Lung (tissue), 16 donors: Measurements from ENCODE around the gene BAZ1A. TPM values are rescaled to one million over a fixed set of nuclear protein-coding genes. Genes with fewer than 3 reads are reported as not detected.
A peak's percentile ranks its signal among the peaks of the same experiment; 100 is the strongest.

ENCODE experiments used
- ATAC-seq: fragments of 200-7000 bp; cut with Tn5 transposase; one replicate; pipeline ENCODE4 v1.9.1; 2020; ENCODE audit warnings: moderate number of reproducible peaks; ENCODE audit not compliant: insufficient read depth, low FRiP score
- DNase-seq, 3 donors: peaks; one replicate each; pipeline ENCODE4 v3.0.0-alpha.2; 2013 to 2017
- H3K27ac ChIP-seq, 2 donors: one replicate each; pipeline ENCODE4 v1.5.1; 2013; ENCODE audit warnings: mild to moderate bottlenecking in 2 of 2, moderate library complexity in 2 of 2, control low read depth in 1 of 2, inconsistent platforms in 1 of 2, low read depth in 1 of 2, low read length in 1 of 2
- H3K27me3 ChIP-seq, 3 donors: one replicate each; pipeline ENCODE4 v1.5.1; 2013; ENCODE audit warnings: low read length in 2 of 3; ENCODE audit not compliant: control insufficient read depth in 3 of 3, insufficient read depth in 3 of 3
- H3K36me3 ChIP-seq, 4 donors: one replicate each; pipeline ENCODE4 v1.5.1; 2013; ENCODE audit warnings: low read length in 4 of 4, mild to moderate bottlenecking in 1 of 4, moderate library complexity in 1 of 4; ENCODE audit not compliant: control insufficient read depth in 4 of 4, insufficient read depth in 4 of 4
- H3K4me1 ChIP-seq, 5 donors: one replicate each; pipeline ENCODE4 v1.5.1; 2013; ENCODE audit warnings: low read length in 5 of 5, mild to moderate bottlenecking in 2 of 5, moderate library complexity in 1 of 5; ENCODE audit not compliant: control insufficient read depth in 5 of 5, insufficient read depth in 5 of 5
- H3K4me3 ChIP-seq: one replicate; pipeline ENCODE4 v1.5.1; 2013; ENCODE audit warnings: mild to moderate bottlenecking, control low read depth, moderate library complexity
- H3K9ac ChIP-seq, 2 donors: one replicate each; pipeline ENCODE4 v1.5.1; 2013; ENCODE audit warnings: low read length in 2 of 2, control low read depth in 1 of 2; ENCODE audit not compliant: insufficient read depth in 1 of 2
- H3K9me3 ChIP-seq, 4 donors: one replicate each; pipeline ENCODE4 v1.5.1; 2013; ENCODE audit warnings: low read length in 3 of 4, mild to moderate bottlenecking in 1 of 4, moderate library complexity in 1 of 4; ENCODE audit not compliant: control insufficient read depth in 4 of 4, insufficient read depth in 3 of 4
- WGBS, 2 donors: extraction: QIAGEN DNeasy Blood & Tissue Kit; methylation state at CpG; one replicate each; pipeline ENCODE4 v1.1.7; 2013; 5-methylcytosine and 5-hydroxymethylcytosine counted together
- long read RNA-seq, 5 donors: transcript quantifications; one replicate each; lab custom pipeline, GENCODE V29; 2026
- polyA plus RNA-seq, 2 donors: library from polyadenylated mRNA; stranded (reverse); fragments of 200-250 nt; gene quantifications; one replicate each; pipeline ENCODE4 v1.2.1, GENCODE V29; 2013
- total RNA-seq, 2 donors: library from RNA; depleted of rRNA in 1 of 2; stranded (reverse); fragments of >200 nt in 1 of 2; gene quantifications; one replicate each; pipeline ENCODE4 v1.2.1, GENCODE V29; 2014 to 2021
- TF ChIP-seq, protein P1 (sequence below): IDR thresholded peaks from 2 replicates; pipeline ENCODE4 v1.5.1; 2012; ENCODE audit warnings: mild to moderate bottlenecking; ENCODE audit errors: control extremely low read depth, extremely low read depth
- donor health status: control.
- donor health status: control.
- donor health status: Bipolar disorder and iron deficiency.
- donor health status: healthy.
- donor health status: DM: yes; HTN: yes; CAD: no.

The BAZ1A gene, protein sequence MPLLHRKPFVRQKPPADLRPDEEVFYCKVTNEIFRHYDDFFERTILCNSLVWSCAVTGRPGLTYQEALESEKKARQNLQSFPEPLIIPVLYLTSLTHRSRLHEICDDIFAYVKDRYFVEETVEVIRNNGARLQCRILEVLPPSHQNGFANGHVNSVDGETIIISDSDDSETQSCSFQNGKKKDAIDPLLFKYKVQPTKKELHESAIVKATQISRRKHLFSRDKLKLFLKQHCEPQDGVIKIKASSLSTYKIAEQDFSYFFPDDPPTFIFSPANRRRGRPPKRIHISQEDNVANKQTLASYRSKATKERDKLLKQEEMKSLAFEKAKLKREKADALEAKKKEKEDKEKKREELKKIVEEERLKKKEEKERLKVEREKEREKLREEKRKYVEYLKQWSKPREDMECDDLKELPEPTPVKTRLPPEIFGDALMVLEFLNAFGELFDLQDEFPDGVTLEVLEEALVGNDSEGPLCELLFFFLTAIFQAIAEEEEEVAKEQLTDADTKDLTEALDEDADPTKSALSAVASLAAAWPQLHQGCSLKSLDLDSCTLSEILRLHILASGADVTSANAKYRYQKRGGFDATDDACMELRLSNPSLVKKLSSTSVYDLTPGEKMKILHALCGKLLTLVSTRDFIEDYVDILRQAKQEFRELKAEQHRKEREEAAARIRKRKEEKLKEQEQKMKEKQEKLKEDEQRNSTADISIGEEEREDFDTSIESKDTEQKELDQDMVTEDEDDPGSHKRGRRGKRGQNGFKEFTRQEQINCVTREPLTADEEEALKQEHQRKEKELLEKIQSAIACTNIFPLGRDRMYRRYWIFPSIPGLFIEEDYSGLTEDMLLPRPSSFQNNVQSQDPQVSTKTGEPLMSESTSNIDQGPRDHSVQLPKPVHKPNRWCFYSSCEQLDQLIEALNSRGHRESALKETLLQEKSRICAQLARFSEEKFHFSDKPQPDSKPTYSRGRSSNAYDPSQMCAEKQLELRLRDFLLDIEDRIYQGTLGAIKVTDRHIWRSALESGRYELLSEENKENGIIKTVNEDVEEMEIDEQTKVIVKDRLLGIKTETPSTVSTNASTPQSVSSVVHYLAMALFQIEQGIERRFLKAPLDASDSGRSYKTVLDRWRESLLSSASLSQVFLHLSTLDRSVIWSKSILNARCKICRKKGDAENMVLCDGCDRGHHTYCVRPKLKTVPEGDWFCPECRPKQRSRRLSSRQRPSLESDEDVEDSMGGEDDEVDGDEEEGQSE (N-terminal part only)
- total RNA-seq (10 to 100 TPM; 25.6 to 52.4 TPM), polyA plus RNA-seq (10 to 100 TPM; 17.2 to 38.5 TPM)
- long read RNA-seq, donor 1 = 0 reads
- long read RNA-seq, donor 2 = 0 reads
- long read RNA-seq, donor 3, partial matches to known transcripts = 0 of 1 reads
- long read RNA-seq, donor 3, other reads (novel, unspliced or antisense) = 0 of 1 reads
- long read RNA-seq, donor 4, partial matches to known transcripts = 0 of 2 reads
- long read RNA-seq, donor 4, other reads (novel, unspliced or antisense) = 0 of 2 reads
- long read RNA-seq, donor 5, partial matches to known transcripts = 0 of 2 reads
- long read RNA-seq, donor 5, other reads (novel, unspliced or antisense) = 0 of 2 reads

DNA sequence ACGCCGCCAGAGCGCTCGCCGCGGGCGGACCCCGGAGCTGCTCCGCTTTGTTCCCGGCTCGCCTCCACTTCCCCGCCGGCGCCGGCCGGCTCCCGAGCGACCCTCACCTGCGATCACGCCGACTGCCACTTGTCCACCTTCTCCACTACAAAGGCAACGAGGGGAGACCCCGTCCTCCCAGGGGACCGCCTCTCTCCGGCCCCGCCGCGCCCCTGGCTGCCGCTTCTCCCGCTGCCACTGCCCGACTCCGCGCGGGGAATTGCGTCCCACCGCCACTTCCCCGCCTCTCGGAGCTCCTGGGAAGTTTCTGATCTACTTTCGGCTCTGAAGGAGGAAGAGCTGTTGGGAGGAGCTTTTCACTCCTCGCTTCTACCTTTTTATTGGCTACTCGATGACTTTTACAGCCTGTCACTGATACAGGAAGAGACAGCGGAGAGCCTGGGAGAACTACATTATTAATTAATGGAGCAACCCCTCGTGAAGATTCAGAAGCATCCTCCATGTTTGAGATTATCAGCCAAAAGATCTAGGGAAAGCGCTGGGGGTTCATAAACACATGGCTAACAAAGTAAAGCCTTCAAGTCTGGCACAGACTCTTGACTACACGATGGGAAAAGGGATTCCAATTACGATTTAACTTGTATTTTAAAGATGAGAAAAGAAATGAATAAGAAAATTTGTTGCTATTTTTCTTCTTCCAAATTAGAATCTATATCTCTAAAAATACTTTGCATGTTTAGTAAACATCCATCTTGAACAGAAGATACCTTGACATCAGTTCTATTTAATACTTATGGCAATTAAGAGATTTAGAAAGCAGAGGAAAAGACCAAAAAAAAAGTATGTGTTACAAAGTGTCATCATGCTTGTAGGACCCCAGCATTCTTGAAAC, at the start of gene BAZ1A:
TSS of gene BAZ1A (minus strand) at position 330 of the 892 bp plus-strand sequence. CDS start 756 bp downstream, outside the sequence.
- peak; percentile 80 to 84 (median 83) for DNase-seq
- H3K27ac ChIP-seq = peak within 1 kb of the TSS; percentile 96 to 99
- ATAC-seq = peak; percentile 51
- H3K4me3 ChIP-seq = peak within 1 kb of the TSS; percentile 97
- TF ChIP-seq, protein P1, sequence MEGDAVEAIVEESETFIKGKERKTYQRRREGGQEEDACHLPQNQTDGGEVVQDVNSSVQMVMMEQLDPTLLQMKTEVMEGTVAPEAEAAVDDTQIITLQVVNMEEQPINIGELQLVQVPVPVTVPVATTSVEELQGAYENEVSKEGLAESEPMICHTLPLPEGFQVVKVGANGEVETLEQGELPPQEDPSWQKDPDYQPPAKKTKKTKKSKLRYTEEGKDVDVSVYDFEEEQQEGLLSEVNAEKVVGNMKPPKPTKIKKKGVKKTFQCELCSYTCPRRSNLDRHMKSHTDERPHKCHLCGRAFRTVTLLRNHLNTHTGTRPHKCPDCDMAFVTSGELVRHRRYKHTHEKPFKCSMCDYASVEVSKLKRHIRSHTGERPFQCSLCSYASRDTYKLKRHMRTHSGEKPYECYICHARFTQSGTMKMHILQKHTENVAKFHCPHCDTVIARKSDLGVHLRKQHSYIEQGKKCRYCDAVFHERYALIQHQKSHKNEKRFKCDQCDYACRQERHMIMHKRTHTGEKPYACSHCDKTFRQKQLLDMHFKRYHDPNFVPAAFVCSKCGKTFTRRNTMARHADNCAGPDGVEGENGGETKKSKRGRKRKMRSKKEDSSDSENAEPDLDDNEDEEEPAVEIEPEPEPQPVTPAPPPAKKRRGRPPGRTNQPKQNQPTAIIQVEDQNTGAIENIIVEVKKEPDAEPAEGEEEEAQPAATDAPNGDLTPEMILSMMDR = no peak
- no peaks in the 10 kb centered on the region for H3K36me3 ChIP-seq
- WGBS, 2 donors = 0% methylated on average over 35 to 46 of the region's 46 CpGs
- no peaks in the 10 kb centered on the region for H3K9me3 ChIP-seq
- no peaks in the 10 kb centered on the region for H3K27me3 ChIP-seq
- peak within 1 kb of the TSS; percentile 87 to 93 for H3K9ac ChIP-seq
- H3K4me1 ChIP-seq = peaks cover 0 to 12% (median 3%) of the 10 kb centered on the region in 5 donors

DNA sequence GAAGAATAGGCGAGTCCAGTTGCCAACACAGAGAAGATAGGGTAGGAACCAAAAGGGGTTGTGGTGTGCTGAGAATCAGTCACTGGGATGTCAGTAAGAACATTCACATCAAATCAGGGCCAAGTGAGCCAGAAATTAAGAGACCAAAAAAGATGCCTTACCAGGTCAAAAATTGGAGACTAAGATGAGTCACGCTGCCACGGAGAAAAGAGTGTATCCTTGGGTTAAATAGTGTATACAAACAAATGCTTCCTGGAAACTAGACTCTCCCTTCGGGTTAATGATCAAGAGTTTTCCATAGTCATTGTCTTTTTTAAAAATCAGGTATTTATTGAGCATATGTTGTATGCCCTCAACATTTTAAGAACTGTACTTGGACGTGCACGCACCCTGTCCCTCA, 45.2 kb upstream of the BAZ1A start:
- ATAC-seq (no peak), DNase-seq (no peak)
- Histone ChIP-seq H3K9ac (no peak overlapping the region), H3K4me1 (no peaks in the 10 kb centered on the region), H3K4me3 (no peak overlapping the region), H3K27me3 (no peaks in the 10 kb centered on the region), H3K36me3 (peaks cover 0 to 1% (median 0%) of the 10 kb centered on the region in 4 donors), H3K27ac (no peak overlapping the region), H3K9me3 (no peaks in the 10 kb centered on the region)
- WGBS, 2 donors = 61 to 72% methylated on average over 6 of the region's 6 CpGs
- TF ChIP-seq, protein P1 = no peak

DNA sequence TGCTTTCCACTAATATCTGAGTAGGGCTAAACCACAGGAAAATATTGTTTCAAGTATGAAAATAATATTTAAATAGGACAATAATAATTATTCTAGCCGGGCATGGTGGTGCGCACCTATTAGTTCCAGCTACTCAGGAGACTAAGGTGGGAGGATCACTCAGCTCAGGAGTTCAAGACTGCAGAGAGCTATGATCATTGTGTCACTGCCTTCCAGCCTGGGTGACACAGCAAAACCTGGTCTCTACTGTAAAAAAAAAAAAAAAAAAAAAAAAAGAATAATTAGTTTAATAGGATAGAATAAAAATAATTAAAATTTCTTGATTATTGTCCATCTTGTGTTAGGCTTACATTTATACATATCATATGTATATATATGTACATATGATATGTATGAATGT, 38.5 kb upstream of the BAZ1A start:
- ATAC-seq = no peak
- Histone ChIP-seq H3K36me3 (peaks cover 0 to 1% (median 0%) of the 10 kb centered on the region in 4 donors), H3K4me1 (no peaks in the 10 kb centered on the region), H3K9ac (no peak overlapping the region), H3K27ac (no peak overlapping the region), H3K27me3 (no peaks in the 10 kb centered on the region), H3K9me3 (no peaks in the 10 kb centered on the region), H3K4me3 (no peak overlapping the region)
- no peak for DNase-seq
- WGBS, 2 donors = 94 to 99% methylated on average over 2 of the region's 2 CpGs
- TF ChIP-seq, protein P1 = no peak
